GM12878 (cell line): Measurements from ENCODE around the gene ARMC10. TPM values are rescaled to one million over a fixed set of nuclear protein-coding genes. Genes with fewer than 3 reads are reported as not detected.

ENCODE experiments used
- ATAC-seq: fragments of 200-7000 bp; cut with Tn5 transposase; 3 replicates; pipeline ENCODE4 v1.9.1; 2020; ENCODE audit warnings: mild to moderate bottlenecking, moderate library complexity
- BruUV-seq: library from RNA; stranded (reverse); fragments of 400-500 nt; replicated peaks from 2 replicates; lab custom pipeline; 2021; lab: Mats Ljungman, UMichigan
- CTCF ChIA-PET: fragments of 300-600 bp; sonication (Branson Sonifier 250); formaldehyde crosslinking; extraction: SDS; loops from one replicate; lab custom pipeline; 2021; ENCODE audit warnings: inconsistent platforms; lab: Yijun Ruan, JAX
- POLR2A ChIA-PET: fragments of 350-600 bp; formaldehyde crosslinking; extraction: SDS; loops from one replicate; lab custom pipeline; 2021; ENCODE audit warnings: inconsistent platforms; lab: Charles Lee
- RAD21 ChIA-PET: fragments of 300-600 bp; sonication (Branson Sonifier 250); formaldehyde crosslinking; loops from one replicate; lab custom pipeline; 2023; ENCODE audit warnings: antibody characterized with exemption; ENCODE audit not compliant: unreplicated experiment; lab: Charles Lee
- SMC1A ChIA-PET: fragments of 300-600 bp; sonication (Branson Sonifier 250); formaldehyde crosslinking; loops from one replicate; lab custom pipeline; 2023; ENCODE audit not compliant: unreplicated experiment, uncharacterized antibody; lab: Charles Lee
- DNase-seq: peaks from one replicate; pipeline ENCODE4 v3.0.0-alpha.2; 2011; ENCODE audit warnings: low read depth, low spot score
- FAIRE-seq: peaks from 3 replicates; lab custom pipeline; 2011; peaks lifted over from hg19 to GRCh38; lab: Jason Lieb, UNC
- H2AFZ ChIP-seq: 2 replicates; pipeline ENCODE4 v1.6.0; 2011; ENCODE audit warnings: low read depth, low read length, control low read depth; ENCODE audit not compliant: control insufficient read depth
- H3K27ac ChIP-seq: 2 replicates; pipeline ENCODE4 v1.5.1; 2011; ENCODE audit warnings: control low read depth; ENCODE audit not compliant: control insufficient read depth, insufficient read depth
- H3K27me3 ChIP-seq, 2 experiments: replicated peaks in 1 of 2; 2 replicates each; pipeline versions ENCODE4 v1.6.0 to v1.6.1; 2011; ENCODE audit warnings: low read length in 1 of 2; ENCODE audit not compliant: control insufficient read depth in 2 of 2, insufficient read depth in 2 of 2
- H3K36me3 ChIP-seq, 2 experiments: 2 replicates each; pipeline ENCODE4 v1.5.1; 2011; ENCODE audit warnings: low read length in 1 of 2; ENCODE audit not compliant: control insufficient read depth in 2 of 2, insufficient read depth in 2 of 2
- H3K4me1 ChIP-seq: 2 replicates; pipeline ENCODE4 v1.6.1; 2011; ENCODE audit warnings: mild to moderate bottlenecking, low read length, moderate library complexity, mixed read lengths; ENCODE audit not compliant: control insufficient read depth, insufficient read depth
- H3K4me2 ChIP-seq: 2 replicates; pipeline ENCODE4 v1.6.0; 2011; ENCODE audit warnings: control low read depth; ENCODE audit not compliant: control insufficient read depth, insufficient read depth
- H3K4me3 ChIP-seq: fragments of 200-600 bp; sonication (generic); 2 replicates; pipeline ENCODE4 v1.5.1; 2016
- H3K79me2 ChIP-seq: 2 replicates; pipeline ENCODE4 v1.6.0; 2011; ENCODE audit warnings: low read length; ENCODE audit not compliant: control insufficient read depth, insufficient read depth
- H3K9ac ChIP-seq: 2 replicates; pipeline ENCODE4 v1.8.0; 2011; ENCODE audit warnings: low read length, control low read depth, mixed read lengths; ENCODE audit not compliant: control insufficient read depth, insufficient read depth
- H3K9me3 ChIP-seq: replicated peaks from 3 replicates; pipeline ENCODE4 v1.5.1; 2011; ENCODE audit warnings: mild to moderate bottlenecking, low read length; ENCODE audit not compliant: control insufficient read depth, insufficient read depth
- H4K20me1 ChIP-seq: 2 replicates; pipeline ENCODE4 v1.6.0; 2011; ENCODE audit not compliant: control insufficient read depth, insufficient read depth
- BCL11A ChIP-seq: IDR thresholded peaks from 2 replicates; pipeline ENCODE4 v1.6.1; 2011; ENCODE audit warnings: low read depth, low read length
- CHD2 ChIP-seq: IDR thresholded peaks from 2 replicates; pipeline ENCODE4 v1.6.1; 2011; ENCODE audit warnings: low read depth, low read length, improper control_type of control experiment, borderline replicate concordance
- E2F4 ChIP-seq: IDR thresholded peaks from 2 replicates; pipeline ENCODE4 v1.6.1; 2012; ENCODE audit warnings: low read depth, low read length, improper control_type of control experiment
- EGR1 ChIP-seq, 2 experiments: IDR thresholded peaks; 1 replicate in 1 of 2; 2 replicates in 1 of 2; pipeline ENCODE4 v1.6.1; 2011 to 2012; ENCODE audit warnings: low read depth in 2 of 2, low read length in 2 of 2, borderline replicate concordance in 1 of 2, mild to moderate bottlenecking in 1 of 2, moderate library complexity in 1 of 2
- GATAD2B ChIP-seq: fragments of 450-650 bp; conservative IDR thresholded peaks from 2 replicates; pipeline ENCODE4 v1.6.1; 2017; ENCODE audit warnings: low read depth, mild to moderate bottlenecking, moderate library complexity
- IRF4 ChIP-seq: IDR thresholded peaks from 2 replicates; pipeline ENCODE4 v1.6.1; 2011; ENCODE audit warnings: low read depth, low read length
- KDM1A ChIP-seq: fragments of 200-600 bp; sonication (generic); IDR thresholded peaks from 2 replicates; pipeline ENCODE4 v1.6.1; 2016; ENCODE audit warnings: borderline replicate concordance
- MEF2B ChIP-seq: fragments of 450-650 bp; IDR thresholded peaks from 2 replicates; pipeline ENCODE4 v1.6.1; 2018; ENCODE audit warnings: mild to moderate bottlenecking, moderate library complexity; ENCODE audit not compliant: partially characterized antibody, poor library complexity, severe bottlenecking
- MTA3 ChIP-seq: IDR thresholded peaks from 2 replicates; pipeline ENCODE4 v1.6.1; 2012; ENCODE audit warnings: low read length, inconsistent platforms, borderline replicate concordance
- RCOR1 ChIP-seq: conservative IDR thresholded peaks from 2 replicates; pipeline ENCODE4 v1.6.1; 2012; ENCODE audit warnings: low read depth, low read length, improper control_type of control experiment
- SKIL ChIP-seq: fragments of 450-650 bp; IDR thresholded peaks from 2 replicates; pipeline ENCODE4 v1.6.1; 2017; ENCODE audit warnings: mild to moderate bottlenecking, low read depth, inconsistent platforms; ENCODE audit not compliant: poor library complexity, severe bottlenecking
- TCF3 ChIP-seq: IDR thresholded peaks from 2 replicates; pipeline ENCODE4 v1.6.1; 2012; ENCODE audit warnings: low read depth, mild to moderate bottlenecking, low read length, borderline replicate concordance; ENCODE audit not compliant: insufficient read depth
- YY1 ChIP-seq: IDR thresholded peaks from 2 replicates; pipeline ENCODE4 v1.6.1; 2011; ENCODE audit warnings: low read depth, mild to moderate bottlenecking, low read length
- in situ Hi-C: fragments of 300-500 bp; cut with MboI; formaldehyde crosslinking; loops from 9 replicates; pipeline ENCODE4 v1.14.3; 2018; ENCODE audit warnings: mixed read lengths
- intact Hi-C: fragments of 100-400 bp; cut with micrococcal nuclease; formaldehyde crosslinking; loops from one replicate; pipeline ENCODE4 v1.14.2; 2022; ENCODE audit not compliant: unreplicated experiment
- polyA plus RNA-seq, 11 experiments: library from polyadenylated mRNA; depleted of rRNA in 4 of 11; unstranded in 6 of 11; stranded (reverse) in 5 of 11; fragments of >200 nt; fragmentation: Nextera tagmentation in 4 of 11; fragmentation: Illumina TruSeq in 1 of 11; extraction: Ambion mirVana in 4 of 11; extraction: Trizol in 1 of 11; gene quantifications; 1 replicate in 1 of 11; 2 replicates in 10 of 11; pipeline versions ENCODE4 v1.2.1 to v1.2.3, GENCODE V29; 2011 to 2016; ENCODE audit warnings: inconsistent platforms in 2 of 11, missing spikeins in 2 of 11, low read depth in 1 of 11
- total RNA-seq, 4 experiments: library from RNA; depleted of rRNA in 3 of 4; stranded (reverse); fragments of >200 nt in 3 of 4; fragmentation: Illumina TruSeq in 1 of 4; extraction: Trizol in 1 of 4; gene quantifications; 2 replicates each; pipeline versions ENCODE4 v1.2.1 to v1.2.3, GENCODE V29; 2013 to 2021

The ARMC10 gene
- total and polyA plus RNA-seq, 10 of the 15 experiments (the other 5 are each of a cell fraction or from before 2014, with no cell fraction given): 7.0 to 38.2 (median 24.1) TPM

- RAD21 ChIA-PET: no interaction called here
- Histone ChIP-seq H3K27me3 (no peaks in the 10 kb centered on the region), H3K4me2 (no peak overlapping the region), H3K4me3 (no peak overlapping the region), H4K20me1 (no peaks in the 10 kb centered on the region), H3K9me3 (no peaks in the 10 kb centered on the region), H3K9ac (no peak overlapping the region), H2AFZ (no peak overlapping the region), H3K4me1 (no peaks in the 10 kb centered on the region), H3K27ac (no peak overlapping the region), H3K36me3 (peaks cover 4 to 6% of the 10 kb centered on the region in 2 experiments; a peak in 3 of 4 replicates), H3K79me2 (no peaks in the 10 kb centered on the region)
- intact Hi-C loops (no loop called here), in situ Hi-C loops (no loop called here)
- POLR2A ChIA-PET: no interaction called here
- FAIRE-seq (no peak), DNase-seq (no peak), ATAC-seq (no peak)
- BruUV-seq: no TSS peak
- SMC1A ChIA-PET: no interaction called here
- TF ChIP-seq SKIL: no peak
- no peak for TF ChIP-seq EGR1 (IDR thresholded peaks at IDR 0.05; ENCODE audit: borderline replicate concordance in 1 of 2, low read depth in 2 of 2, low read length in 2 of 2)
- no peak for TF ChIP-seq YY1
- TF ChIP-seq RCOR1: no peak
- no peak for TF ChIP-seq GATAD2B
- TF ChIP-seq MTA3: no peak
- TF ChIP-seq KDM1A: no peak
- TF ChIP-seq E2F4: no peak
- TF ChIP-seq CHD2: no peak
- TF ChIP-seq IRF4: no peak
- no peak for TF ChIP-seq BCL11A
- no peak for TF ChIP-seq TCF3
- no peak for TF ChIP-seq MEF2B
- CTCF ChIA-PET: no interaction called here
Observed at GRCh38 chr7:103116991-103117390, 42.1 kb downstream of the ARMC10 start.
